Astrocyte (in vitro differentiated cells and primary cell): ENCODE data around the gene NDUFA13.

ENCODE experiments used
- EZH2 ChIP-seq: IDR thresholded peaks from 2 replicates; pipeline ENCODE4 v1.6.1; 2012; ENCODE audit warnings: mild to moderate bottlenecking, low read length, inconsistent platforms; ENCODE audit not compliant: insufficient read depth
- TF ChIP-seq, protein P1 (sequence below): IDR thresholded peaks from 2 replicates; pipeline ENCODE4 v1.5.1; 2011; ENCODE audit warnings: low read depth, mild to moderate bottlenecking, inconsistent platforms, low read length, moderate library complexity; ENCODE audit not compliant: insufficient read depth

DNA sequence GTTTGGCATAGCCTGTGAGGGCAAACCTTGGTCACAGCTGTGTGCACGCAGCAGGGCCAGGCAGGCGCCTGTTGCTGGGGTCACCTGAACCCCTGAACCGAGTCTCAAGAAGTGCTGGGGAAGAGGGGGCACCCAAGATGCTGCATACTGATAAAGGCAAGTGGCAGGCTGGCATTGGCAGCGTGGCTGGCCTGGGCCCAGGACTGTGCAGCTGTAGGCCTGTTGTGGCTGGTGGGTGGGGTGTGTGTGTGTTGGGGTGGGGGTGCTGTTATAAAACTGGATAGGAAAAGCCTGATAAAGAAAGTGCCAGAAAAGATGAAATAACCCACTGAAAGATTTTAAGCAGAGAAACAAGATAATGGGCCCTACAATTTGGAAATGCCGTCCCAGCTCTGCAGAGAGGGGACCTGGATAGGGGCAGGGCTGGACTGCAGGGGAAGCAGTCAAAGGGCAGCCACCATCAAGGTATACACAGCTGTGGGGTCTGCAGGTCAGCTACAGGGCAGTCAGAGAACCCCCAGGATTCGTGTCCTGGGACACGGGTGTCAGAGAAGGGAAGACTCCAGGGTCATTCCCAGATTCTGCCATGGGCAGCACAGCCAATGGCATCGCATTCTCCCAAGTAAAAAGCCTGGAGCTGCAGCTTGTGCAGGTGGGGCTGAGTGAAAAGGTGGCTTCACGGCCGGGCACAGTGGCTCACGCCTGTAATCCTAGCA is 55.2 kb downstream of the NDUFA13 start:
- TF ChIP-seq, protein P1, sequence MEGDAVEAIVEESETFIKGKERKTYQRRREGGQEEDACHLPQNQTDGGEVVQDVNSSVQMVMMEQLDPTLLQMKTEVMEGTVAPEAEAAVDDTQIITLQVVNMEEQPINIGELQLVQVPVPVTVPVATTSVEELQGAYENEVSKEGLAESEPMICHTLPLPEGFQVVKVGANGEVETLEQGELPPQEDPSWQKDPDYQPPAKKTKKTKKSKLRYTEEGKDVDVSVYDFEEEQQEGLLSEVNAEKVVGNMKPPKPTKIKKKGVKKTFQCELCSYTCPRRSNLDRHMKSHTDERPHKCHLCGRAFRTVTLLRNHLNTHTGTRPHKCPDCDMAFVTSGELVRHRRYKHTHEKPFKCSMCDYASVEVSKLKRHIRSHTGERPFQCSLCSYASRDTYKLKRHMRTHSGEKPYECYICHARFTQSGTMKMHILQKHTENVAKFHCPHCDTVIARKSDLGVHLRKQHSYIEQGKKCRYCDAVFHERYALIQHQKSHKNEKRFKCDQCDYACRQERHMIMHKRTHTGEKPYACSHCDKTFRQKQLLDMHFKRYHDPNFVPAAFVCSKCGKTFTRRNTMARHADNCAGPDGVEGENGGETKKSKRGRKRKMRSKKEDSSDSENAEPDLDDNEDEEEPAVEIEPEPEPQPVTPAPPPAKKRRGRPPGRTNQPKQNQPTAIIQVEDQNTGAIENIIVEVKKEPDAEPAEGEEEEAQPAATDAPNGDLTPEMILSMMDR, result no peak
- no peak for TF ChIP-seq EZH2
